Measurements from ENCODE around the gene SPTBN1.

The SPTBN1 gene

DNA sequence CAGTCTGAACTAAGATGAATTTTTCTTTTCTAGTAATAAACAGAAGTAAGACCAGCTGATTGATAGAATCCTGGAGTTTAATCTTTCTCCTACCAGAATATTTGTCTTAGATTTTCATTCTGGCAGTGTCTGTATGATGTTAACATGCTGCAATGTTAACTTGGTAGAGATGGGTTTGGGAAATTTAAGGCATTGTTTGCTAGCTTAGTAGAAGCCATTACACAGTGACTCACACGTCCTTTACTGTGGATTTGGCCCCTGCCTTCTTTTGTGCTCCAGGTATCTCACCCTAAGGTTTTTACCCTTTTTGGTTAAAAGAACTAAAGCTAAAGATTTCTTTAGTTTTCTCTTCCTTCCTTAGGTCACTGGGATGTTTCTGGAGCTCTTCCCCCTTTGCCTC, 84.1 kb downstream of the SPTBN1 start:
- TF ChIP-seq, protein P1, sequence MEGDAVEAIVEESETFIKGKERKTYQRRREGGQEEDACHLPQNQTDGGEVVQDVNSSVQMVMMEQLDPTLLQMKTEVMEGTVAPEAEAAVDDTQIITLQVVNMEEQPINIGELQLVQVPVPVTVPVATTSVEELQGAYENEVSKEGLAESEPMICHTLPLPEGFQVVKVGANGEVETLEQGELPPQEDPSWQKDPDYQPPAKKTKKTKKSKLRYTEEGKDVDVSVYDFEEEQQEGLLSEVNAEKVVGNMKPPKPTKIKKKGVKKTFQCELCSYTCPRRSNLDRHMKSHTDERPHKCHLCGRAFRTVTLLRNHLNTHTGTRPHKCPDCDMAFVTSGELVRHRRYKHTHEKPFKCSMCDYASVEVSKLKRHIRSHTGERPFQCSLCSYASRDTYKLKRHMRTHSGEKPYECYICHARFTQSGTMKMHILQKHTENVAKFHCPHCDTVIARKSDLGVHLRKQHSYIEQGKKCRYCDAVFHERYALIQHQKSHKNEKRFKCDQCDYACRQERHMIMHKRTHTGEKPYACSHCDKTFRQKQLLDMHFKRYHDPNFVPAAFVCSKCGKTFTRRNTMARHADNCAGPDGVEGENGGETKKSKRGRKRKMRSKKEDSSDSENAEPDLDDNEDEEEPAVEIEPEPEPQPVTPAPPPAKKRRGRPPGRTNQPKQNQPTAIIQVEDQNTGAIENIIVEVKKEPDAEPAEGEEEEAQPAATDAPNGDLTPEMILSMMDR (IDR thresholded peaks at IDR 0.05; ENCODE audit: low read depth, low read length, missing control alignments): no peak
- no peak overlapping the region for H3K4me3 ChIP-seq (ENCODE audit: low read depth, low read length)
- DNase-seq (ENCODE audit: low read depth): no peak

GRCh38 chr2:54541995-54542394, 85.9 kb downstream of the SPTBN1 start:
- no peak overlapping the region for H3K4me3 ChIP-seq (ENCODE audit: low read depth, low read length)
- DNase-seq (ENCODE audit: low read depth): no peak
- TF ChIP-seq, protein P1 (IDR thresholded peaks at IDR 0.05; ENCODE audit: low read depth, low read length, missing control alignments): no peak

DNA sequence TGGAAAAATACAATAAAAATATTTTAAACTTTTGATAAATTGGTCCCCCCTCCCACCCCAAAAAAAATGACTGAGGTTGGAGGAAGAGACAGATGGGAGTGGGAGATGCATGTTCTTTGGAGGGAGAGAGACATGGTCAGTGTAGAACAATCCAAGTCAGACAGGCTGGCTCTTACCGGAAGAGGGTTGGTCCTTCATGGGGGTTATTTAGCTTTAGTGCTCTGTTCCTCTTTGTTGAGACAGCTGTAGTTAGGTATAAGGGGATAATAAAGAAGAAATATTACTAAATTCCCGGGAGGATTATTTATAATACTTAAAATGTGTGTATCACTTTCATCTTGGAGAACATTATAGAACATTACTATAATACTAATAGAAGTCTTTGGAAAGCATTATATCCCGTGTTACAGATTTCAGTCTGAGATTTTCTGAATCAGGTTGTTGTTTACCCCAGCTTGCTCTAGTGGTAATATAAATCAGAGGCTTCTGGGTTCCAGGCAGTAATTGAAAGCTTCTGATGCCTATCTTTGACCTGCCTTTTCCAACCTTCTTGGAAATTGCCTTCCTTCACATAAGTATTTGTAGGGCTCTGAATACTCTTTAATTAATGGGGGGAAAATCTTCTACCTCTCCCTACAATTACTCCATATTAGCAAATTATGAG, 87.7 kb downstream of the SPTBN1 start:
- TF ChIP-seq, protein P1 (IDR thresholded peaks at IDR 0.05; ENCODE audit: low read depth, low read length, missing control alignments): no peak
- no peak overlapping the region for H3K4me3 ChIP-seq (ENCODE audit: low read depth, low read length)
- DNase-seq (ENCODE audit: low read depth): no peak

DNA sequence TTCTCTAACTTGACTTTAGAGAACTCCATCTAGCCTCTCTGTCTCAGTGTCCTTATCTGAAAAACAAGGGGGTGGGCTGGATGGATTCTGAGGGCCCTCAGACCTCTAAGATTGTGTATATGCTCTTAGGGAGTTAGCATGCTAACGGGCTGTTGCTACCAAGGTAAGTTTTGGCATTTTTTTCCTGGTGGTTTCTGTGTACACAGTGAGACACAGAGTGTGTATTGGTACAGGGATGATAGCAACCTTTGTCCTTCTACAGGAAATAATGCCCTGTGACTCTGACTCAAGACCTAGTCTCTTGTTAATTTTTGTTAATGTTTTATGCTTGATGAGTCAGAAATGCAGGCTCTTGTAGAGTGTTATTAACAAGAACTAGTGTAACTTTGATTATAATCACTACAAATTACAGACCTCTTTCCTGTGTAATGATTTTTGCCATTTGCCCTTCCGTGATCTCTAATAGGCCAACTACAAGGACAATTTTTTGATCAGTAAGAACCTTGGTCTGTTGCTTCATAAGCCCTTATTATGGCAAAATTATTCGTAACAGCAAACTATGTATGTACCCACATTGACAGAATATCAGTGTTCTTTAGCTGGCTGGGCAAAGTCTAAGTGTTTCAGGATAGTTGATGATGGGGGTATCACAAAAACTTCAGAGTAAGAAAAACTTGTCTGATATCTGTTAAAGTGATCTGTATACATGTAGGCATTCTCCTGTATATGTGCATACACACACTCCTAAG, 89.7 kb downstream of the SPTBN1 start:
- DNase-seq (ENCODE audit: low read depth): no peak
- no peak overlapping the region for H3K4me3 ChIP-seq (ENCODE audit: low read depth, low read length)
- TF ChIP-seq, protein P1 (IDR thresholded peaks at IDR 0.05; ENCODE audit: low read depth, low read length, missing control alignments): no peak

DNA sequence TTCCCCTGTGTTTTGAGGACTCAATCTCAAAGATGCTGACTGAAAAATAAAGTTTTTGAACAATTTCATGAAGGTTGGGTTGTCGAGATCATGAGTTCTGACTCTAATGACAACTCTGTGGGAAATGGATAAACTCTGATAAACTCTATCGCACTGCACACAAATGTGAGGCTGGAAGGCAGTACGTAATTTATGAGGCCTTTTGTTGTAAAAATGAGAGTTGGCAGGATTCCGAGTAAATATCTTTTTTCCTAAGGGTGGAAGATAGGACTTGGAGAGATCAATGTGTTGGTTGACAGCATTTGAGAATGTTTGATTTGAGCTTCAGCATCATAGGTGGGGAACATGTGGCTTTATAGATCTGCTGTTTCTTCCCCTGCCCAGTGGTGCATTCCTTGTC, 90.4 kb downstream of the SPTBN1 start:
- DNase-seq (ENCODE audit: low read depth): no peak
- no peak overlapping the region for H3K4me3 ChIP-seq (ENCODE audit: low read depth, low read length)
- TF ChIP-seq, protein P1 (IDR thresholded peaks at IDR 0.05; ENCODE audit: low read depth, low read length, missing control alignments): no peak

DNA sequence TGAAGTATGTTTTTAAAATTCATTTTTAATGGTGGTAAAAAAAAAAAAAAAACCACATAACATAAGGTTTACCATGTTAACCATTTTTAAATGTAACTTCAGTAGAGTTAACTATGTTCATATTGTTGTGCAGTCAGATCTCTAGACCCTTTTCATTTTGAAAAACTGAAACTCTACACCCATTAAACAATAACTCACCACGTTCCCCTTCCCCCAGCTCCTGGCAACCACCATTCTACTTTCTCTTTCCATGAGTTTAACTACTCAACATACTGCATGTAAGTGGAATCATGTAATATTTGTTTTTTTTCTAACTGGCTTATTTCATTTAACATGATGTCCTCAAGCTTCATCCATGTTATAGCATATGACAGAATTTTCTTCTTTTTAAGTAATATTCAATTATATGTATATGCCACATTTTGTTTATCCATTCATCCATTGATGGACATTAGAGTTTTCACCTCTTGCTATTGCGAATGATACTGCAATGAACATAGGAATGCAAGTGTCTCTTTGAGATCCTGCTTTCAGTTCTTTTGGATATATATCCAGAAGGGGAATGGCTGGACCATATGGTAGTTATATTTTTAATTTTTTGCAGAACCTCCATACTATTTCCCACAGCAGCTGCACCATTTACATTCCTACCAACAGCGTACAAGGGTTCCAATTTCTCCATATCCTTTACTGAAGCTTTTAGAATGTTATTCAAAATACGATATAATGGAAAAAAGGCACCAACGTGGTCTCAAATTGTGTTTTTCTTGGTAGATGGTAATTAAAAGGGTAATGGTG, 91.0 kb downstream of the SPTBN1 start:
- H3K4me3 ChIP-seq (ENCODE audit: low read depth, low read length): no peak overlapping the region
- DNase-seq (ENCODE audit: low read depth): no peak
- TF ChIP-seq, protein P1 (IDR thresholded peaks at IDR 0.05; ENCODE audit: low read depth, low read length, missing control alignments): no peak

Data from GM12864 (cell line).